ENCODE data around the gene ICA1. TPM values are rescaled to one million over a fixed set of nuclear protein-coding genes. Genes with fewer than 3 reads are reported as not detected.

The ICA1 gene
- total and polyA plus RNA-seq, 2 of the 4 experiments (the other 2 are of a cell fraction): not detected

GRCh38 chr7:8236780-8237407 is 25.1 kb downstream of the ICA1 start:
- Histone ChIP-seq H3K4me2 (ENCODE audit: low read depth, low read length) (no peak overlapping the region), H2BK20ac (ENCODE audit: low read depth, low read length) (no peak overlapping the region), H2AFZ (replicated peaks; ENCODE audit: low read length, poor library complexity) (no peak overlapping the region), H2AK9ac (replicated peaks; ENCODE audit: low read depth, low read length, poor library complexity) (no peak overlapping the region), H2AK5ac (ENCODE audit: low read depth, low read length) (no peak overlapping the region), H3K4me3 (ENCODE audit: insufficient read depth, low read depth, low read length) (no peak overlapping the region), H2BK15ac (ENCODE audit: low read depth, low read length) (no peak overlapping the region), H3K79me1 (ENCODE audit: low read depth in 1 of 2, low read length in 2 of 2) (no peaks in the 10 kb centered on the region), H3K4ac (ENCODE audit: low read depth, low read length) (no peak overlapping the region), H3K9me3 (ENCODE audit: control insufficient read depth, insufficient read depth, low read length) (no peaks in the 10 kb centered on the region), H3K9me1 (ENCODE audit: insufficient read depth, low read length) (no peaks in the 10 kb centered on the region), H3K14ac (replicated peaks; ENCODE audit: low read depth, low read length) (no peak overlapping the region), H3K9ac (ENCODE audit: low read depth, low read length) (no peak overlapping the region), H3K23ac (ENCODE audit: low read depth, low read length) (no peak overlapping the region), H4K5ac (ENCODE audit: low read depth, low read length) (no peak overlapping the region), H3K56ac (ENCODE audit: extremely low read depth, insufficient read depth, low read length) (no peak overlapping the region), H3K18ac (ENCODE audit: low read depth, low read length) (no peak overlapping the region), H2BK120ac (ENCODE audit: low read depth, low read length) (no peak overlapping the region), H3K36me3 (ENCODE audit: control insufficient read depth, insufficient read depth, low read length) (no peaks in the 10 kb centered on the region), H3K4me1 (ENCODE audit: control insufficient read depth, insufficient read depth, low read length) (no peaks in the 10 kb centered on the region), H3K27ac (ENCODE audit: insufficient read depth, low read length) (no peak overlapping the region), H4K20me1 (ENCODE audit: insufficient read depth, low read length) (no peaks in the 10 kb centered on the region), H2BK5ac (ENCODE audit: low read depth, low read length, poor library complexity, severe bottlenecking) (no peak overlapping the region), H4K8ac (ENCODE audit: low read depth in 2 of 2, low read length in 2 of 2) (no peak overlapping the region), H3K27me3 (ENCODE audit: control insufficient read depth, insufficient read depth, low read length) (no peaks in the 10 kb centered on the region), H4K91ac (ENCODE audit: insufficient read depth, low read depth, low read length) (no peak overlapping the region)
- BruUV-seq (replicated peaks): no TSS peak
- intact Hi-C loops (cut with micrococcal nuclease) (no loop called here), in situ Hi-C loops (cut with MboI; ENCODE audit: low sequenced_read_pairs) (no loop called here), dilution Hi-C loops (cut with HindIII; ENCODE audit: low sequenced_read_pairs, unreplicated experiment) (no loop called here)
- no peak for TF ChIP-seq RCOR1 (IDR thresholded peaks at IDR 0.05; ENCODE audit: insufficient replicate concordance, low read length)
- no peak for TF ChIP-seq ELK1 (IDR thresholded peaks at IDR 0.05; ENCODE audit: borderline replicate concordance, low read depth, low read length)
- TF ChIP-seq USF2 (IDR thresholded peaks at IDR 0.05; ENCODE audit: low read depth, low read length): no peak
- no peak for TF ChIP-seq NFE2L2 (IDR thresholded peaks at IDR 0.05; ENCODE audit: low read depth, low read length)
- no peak for TF ChIP-seq SMC3 (IDR thresholded peaks at IDR 0.05; ENCODE audit: low read depth, low read length)
- TF ChIP-seq MAZ (IDR thresholded peaks at IDR 0.05; ENCODE audit: borderline replicate concordance, low read depth, low read length): no peak
- TF ChIP-seq MXI1 (IDR thresholded peaks at IDR 0.05; ENCODE audit: borderline replicate concordance, low read depth, low read length): no peak
- WGBS, 2 experiments (ENCODE audit: extremely low coverage in 2 of 2, insufficient read length in 1 of 2): no CpG with 5 or more reads among the region's 3 CpGs
- ATAC-seq (ENCODE audit: low read depth) (no peak), DNase-seq (no peak)
- ChIA-PET POLR2A (ENCODE audit: unreplicated experiment) (no interaction called here), CTCF (interaction anchor here (0.6 kb wide), 1 partner anchor 33 kb away, joined by 4 read pairs; no protein-coding TSS in a partner anchor)

All from IMR-90 (cell line).